Smooth muscle cell (in vitro differentiated cells): ENCODE results near the gene RASGRF2. TPM values are rescaled to one million over a fixed set of nuclear protein-coding genes. Genes with fewer than 3 reads are reported as not detected.

Experiments
- DNase-seq: peaks from one replicate; lab custom pipeline; 2025; ENCODE audit not compliant: unreplicated experiment; lab: John Stamatoyannopoulos, UW
- H2AFZ ChIP-seq: fragments of 200-600 bp; sonication (generic); 2 replicates; pipeline ENCODE4 v1.6.0; 2016; ENCODE audit warnings: antibody characterized with exemption, low read depth, mild to moderate bottlenecking
- H3F3A ChIP-seq: fragments of 200-600 bp; sonication (generic); 2 replicates; pipeline ENCODE4 v1.6.0; 2017; ENCODE audit warnings: antibody characterized with exemption, low read depth
- H3K27ac ChIP-seq: fragments of 200-600 bp; sonication (generic); 2 replicates; pipeline ENCODE4 v1.5.1; 2016; ENCODE audit warnings: low read depth, mild to moderate bottlenecking
- H3K27me3 ChIP-seq: fragments of 200-600 bp; sonication (generic); 2 replicates; pipeline ENCODE4 v1.6.1; 2016; ENCODE audit warnings: low read depth, mild to moderate bottlenecking
- H3K36me3 ChIP-seq: fragments of 200-600 bp; sonication (generic); 2 replicates; pipeline ENCODE4 v1.5.1; 2016; ENCODE audit warnings: low read depth
- H3K4me1 ChIP-seq: fragments of 200-600 bp; sonication (generic); 2 replicates; pipeline ENCODE4 v1.5.1; 2016; ENCODE audit warnings: low read depth
- H3K4me2 ChIP-seq: fragments of 200-600 bp; sonication (generic); 2 replicates; pipeline ENCODE4 v1.6.0; 2016; ENCODE audit warnings: mild to moderate bottlenecking
- H3K4me3 ChIP-seq: fragments of 200-600 bp; sonication (generic); 2 replicates; pipeline ENCODE4 v1.5.1; 2016; ENCODE audit warnings: mild to moderate bottlenecking
- H3K79me2 ChIP-seq: fragments of 200-600 bp; sonication (generic); 2 replicates; pipeline ENCODE4 v1.6.0; 2016; ENCODE audit warnings: low read depth, mild to moderate bottlenecking
- H3K9ac ChIP-seq: fragments of 200-600 bp; sonication (generic); 2 replicates; pipeline ENCODE4 v1.6.0; 2016; ENCODE audit warnings: low read depth
- H3K9me3 ChIP-seq: fragments of 200-600 bp; sonication (generic); replicated peaks from 2 replicates; pipeline ENCODE4 v1.5.1; 2016; ENCODE audit warnings: low read depth
- H4K20me1 ChIP-seq: fragments of 200-600 bp; sonication (generic); 2 replicates; pipeline ENCODE4 v1.6.0; 2016; ENCODE audit warnings: low read depth
- WGBS: methylation state at CpG from one replicate; pipeline ENCODE4 v1.1.7; 2016; ENCODE audit warnings: low lambda C conversion rate; 5-methylcytosine and 5-hydroxymethylcytosine counted together
- polyA plus RNA-seq: library from polyadenylated mRNA; unstranded; fragments of >200 nt; fragmentation: Nextera tagmentation; extraction: Ambion mirVana; gene quantifications from 2 replicates; pipeline ENCODE4 v1.2.1, GENCODE V29; 2016
- total RNA-seq: library from RNA; depleted of rRNA; stranded (reverse); fragments of >200 nt; gene quantifications from 2 replicates; pipeline ENCODE4 v1.2.3, GENCODE V29; 2014
- TF ChIP-seq, protein P1 (sequence below): fragments of 200-600 bp; sonication (generic); IDR thresholded peaks from 2 replicates; pipeline ENCODE4 v1.5.1; 2017; ENCODE audit warnings: borderline replicate concordance, mild to moderate bottlenecking, antibody characterized with exemption; ENCODE audit not compliant: insufficient read depth, poor library complexity, severe bottlenecking

Gene RASGRF2
- total and polyA plus RNA-seq, 2 experiments from 2014 or later: 11.1 to 24.7 TPM

- Histone ChIP-seq H3K27ac (no peak overlapping the region), H3K36me3 (no peaks in the 10 kb centered on the region), H4K20me1 (no peaks in the 10 kb centered on the region), H3K9ac (no peak overlapping the region), H3K27me3 (no peaks in the 10 kb centered on the region), H2AFZ (no peak overlapping the region), H3K79me2 (peaks cover 5% of the 10 kb centered on the region), H3K4me1 (peaks cover 27% of the 10 kb centered on the region), H3K4me3 (no peak overlapping the region), H3F3A (no peaks in the 10 kb centered on the region), H3K4me2 (no peak overlapping the region), H3K9me3 (no peaks in the 10 kb centered on the region)
- TF ChIP-seq, protein P1, sequence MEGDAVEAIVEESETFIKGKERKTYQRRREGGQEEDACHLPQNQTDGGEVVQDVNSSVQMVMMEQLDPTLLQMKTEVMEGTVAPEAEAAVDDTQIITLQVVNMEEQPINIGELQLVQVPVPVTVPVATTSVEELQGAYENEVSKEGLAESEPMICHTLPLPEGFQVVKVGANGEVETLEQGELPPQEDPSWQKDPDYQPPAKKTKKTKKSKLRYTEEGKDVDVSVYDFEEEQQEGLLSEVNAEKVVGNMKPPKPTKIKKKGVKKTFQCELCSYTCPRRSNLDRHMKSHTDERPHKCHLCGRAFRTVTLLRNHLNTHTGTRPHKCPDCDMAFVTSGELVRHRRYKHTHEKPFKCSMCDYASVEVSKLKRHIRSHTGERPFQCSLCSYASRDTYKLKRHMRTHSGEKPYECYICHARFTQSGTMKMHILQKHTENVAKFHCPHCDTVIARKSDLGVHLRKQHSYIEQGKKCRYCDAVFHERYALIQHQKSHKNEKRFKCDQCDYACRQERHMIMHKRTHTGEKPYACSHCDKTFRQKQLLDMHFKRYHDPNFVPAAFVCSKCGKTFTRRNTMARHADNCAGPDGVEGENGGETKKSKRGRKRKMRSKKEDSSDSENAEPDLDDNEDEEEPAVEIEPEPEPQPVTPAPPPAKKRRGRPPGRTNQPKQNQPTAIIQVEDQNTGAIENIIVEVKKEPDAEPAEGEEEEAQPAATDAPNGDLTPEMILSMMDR: no peak
- no peak for DNase-seq
- 95% methylated on average over 5 of the region's 5 CpGs for WGBS
Observed at GRCh38 chr5:81251922-81252321, 291.8 kb downstream of the RASGRF2 start.

GRCh38 chr5:81252904-81253303, 292.7 kb downstream of the RASGRF2 start:
- Histone ChIP-seq H4K20me1 (peaks cover 2% of the 10 kb centered on the region), H3K27ac (no peak overlapping the region), H2AFZ (no peak overlapping the region), H3K4me1 (peaks cover 17% of the 10 kb centered on the region), H3K36me3 (no peaks in the 10 kb centered on the region), H3K9ac (no peak overlapping the region), H3K4me2 (no peak overlapping the region), H3K9me3 (no peaks in the 10 kb centered on the region), H3F3A (no peaks in the 10 kb centered on the region), H3K79me2 (peaks cover 5% of the 10 kb centered on the region), H3K4me3 (no peak overlapping the region), H3K27me3 (no peaks in the 10 kb centered on the region)
- TF ChIP-seq, protein P1: no peak
- DNase-seq: no peak
- WGBS: 96% methylated on average over 1 of the region's 1 CpG

DNA sequence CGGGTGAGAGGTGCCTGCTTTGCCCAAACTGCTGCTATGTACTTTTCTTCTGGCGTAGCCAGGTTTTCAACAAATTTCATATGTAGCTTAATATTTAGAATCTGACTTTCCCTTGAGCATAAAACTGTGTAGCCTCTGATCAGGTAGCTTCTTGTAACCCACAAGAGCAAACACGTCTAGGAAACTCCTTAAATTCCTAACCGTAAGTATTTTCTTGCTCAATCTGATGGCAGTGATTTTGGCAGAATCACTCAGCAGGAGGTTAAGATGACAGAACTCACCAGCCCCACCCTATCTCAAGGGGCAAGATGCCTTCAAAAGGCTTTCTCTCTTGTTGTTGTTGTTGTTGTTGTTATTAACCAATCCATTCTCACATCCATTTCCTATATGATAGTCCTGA, 293.7 kb downstream of the RASGRF2 start:
- Histone ChIP-seq H3F3A (no peaks in the 10 kb centered on the region), H3K27ac (no peak overlapping the region), H2AFZ (no peak overlapping the region), H3K79me2 (peaks cover 5% of the 10 kb centered on the region), H3K4me2 (no peak overlapping the region), H4K20me1 (peaks cover 4% of the 10 kb centered on the region), H3K4me3 (no peak overlapping the region), H3K27me3 (no peaks in the 10 kb centered on the region), H3K9ac (no peak overlapping the region), H3K36me3 (no peaks in the 10 kb centered on the region), H3K9me3 (no peaks in the 10 kb centered on the region), H3K4me1 (peaks cover 8% of the 10 kb centered on the region)
- no peak for DNase-seq
- 89% methylated on average over 4 of the region's 4 CpGs for WGBS
- TF ChIP-seq, protein P1: no peak

GRCh38 chr5:81254886-81255559, 294.9 kb downstream of the RASGRF2 start:
- Histone ChIP-seq H3K4me2 (no peak overlapping the region), H3K9me3 (no peaks in the 10 kb centered on the region), H3K27me3 (no peaks in the 10 kb centered on the region), H3K27ac (no peak overlapping the region), H2AFZ (no peak overlapping the region), H3K4me3 (no peak overlapping the region), H3K36me3 (no peaks in the 10 kb centered on the region), H3F3A (no peaks in the 10 kb centered on the region), H3K4me1 (peaks cover 4% of the 10 kb centered on the region), H4K20me1 (peaks cover 4% of the 10 kb centered on the region), H3K79me2 (peaks cover 10% of the 10 kb centered on the region), H3K9ac (no peak overlapping the region)
- TF ChIP-seq, protein P1: no peak
- no peak for DNase-seq
- 96% methylated on average over 20 of the region's 21 CpGs for WGBS
